Measurements from ENCODE around the gene RAI1. TPM values are rescaled to one million over a fixed set of nuclear protein-coding genes. Genes with fewer than 3 reads are reported as not detected.
A peak's percentile ranks its signal among the peaks of the same experiment; 100 is the strongest.

The RAI1 gene
- total and polyA plus RNA-seq, 4 experiments from 2014 or later: 0.35 to 19.5 (median 9.7) TPM

DNA sequence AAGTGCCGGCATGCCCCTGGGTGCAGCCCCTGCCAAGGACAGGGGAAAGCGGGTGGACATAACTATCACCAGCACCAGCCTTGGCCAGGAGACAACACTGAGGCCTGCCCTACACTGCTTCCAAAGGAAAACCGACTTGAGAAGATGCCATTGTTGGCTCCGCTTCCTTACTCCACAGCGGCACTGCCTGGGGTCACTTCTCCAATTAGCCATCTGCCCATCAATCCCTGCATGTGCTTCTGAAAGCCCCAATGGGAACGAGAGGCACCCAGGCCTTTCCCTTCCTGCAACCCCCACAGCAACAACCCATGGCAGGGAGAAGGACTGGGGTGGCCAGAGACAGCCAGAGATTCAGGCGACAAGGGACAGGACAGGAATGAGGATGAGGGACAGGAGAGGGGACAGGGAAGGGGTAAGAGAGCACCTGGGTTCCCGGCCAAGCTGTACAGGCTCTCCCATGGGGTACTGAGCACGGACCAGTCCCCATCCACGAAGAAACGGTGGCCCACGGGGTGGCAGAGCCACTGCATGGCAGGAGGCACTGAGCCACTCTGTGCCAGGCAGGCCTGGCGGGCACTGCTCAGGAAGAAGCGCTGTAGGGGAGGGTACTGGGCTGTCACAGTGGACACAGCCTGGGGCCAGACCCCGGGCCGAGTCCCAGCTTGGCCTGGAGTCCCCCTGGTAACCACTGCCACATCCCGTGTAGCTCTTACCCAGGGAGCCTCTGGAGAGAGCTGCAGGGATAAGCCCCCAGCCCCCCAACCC, 134.4 kb downstream of the RAI1 start:
- Mint-ChIP-seq H3K4me1 (peaks cover 6 to 29% (median 15%) of the 10 kb centered on the region in 4 donors), H3K36me3 (peaks cover 10 to 26% of the 10 kb centered on the region in 2 donors), H3K27ac (peak overlapping the region in 3 of 7 donors; percentile 17 to 64 (median 63)), H3K27me3 (no peaks in the 10 kb centered on the region), H3K4me3 (no peak overlapping the region), H3K9me3 (no peaks in the 10 kb centered on the region)
- ChIA-PET POLR2A (ENCODE audit: partially characterized antibody) (interaction anchor here (1.5 kb wide), 1 partner anchor 21 kb away, joined by 4 read pairs; the partner anchor contains the start of gene SREBF1), CTCF (ENCODE audit: partially characterized antibody) (interaction anchor here (1.2 to 11.7 kb wide), 2 partner anchors 17 to 41 kb away, joined by 3 to 234 read pairs; no protein-coding TSS in a partner anchor)
- Histone ChIP-seq H3K4me3 (ENCODE audit: low read length in 2 of 2) (no peak overlapping the region), H3K27ac (ENCODE audit: low read depth, low read length) (no peak overlapping the region), H3K27me3 (ENCODE audit: insufficient read depth, low read length) (no peaks in the 10 kb centered on the region), H3K9me3 (ENCODE audit: control insufficient read depth in 1 of 2, low read length in 2 of 2) (no peaks in the 10 kb centered on the region), H3K4me1 (ENCODE audit: insufficient read depth, low read length) (peaks cover 27% of the 10 kb centered on the region), H3K36me3 (ENCODE audit: insufficient read depth, low read length) (peaks cover 17% of the 10 kb centered on the region)
- intact Hi-C loops (cut with micrococcal nuclease): no loop called here
- DNase-seq: no peak

DNA sequence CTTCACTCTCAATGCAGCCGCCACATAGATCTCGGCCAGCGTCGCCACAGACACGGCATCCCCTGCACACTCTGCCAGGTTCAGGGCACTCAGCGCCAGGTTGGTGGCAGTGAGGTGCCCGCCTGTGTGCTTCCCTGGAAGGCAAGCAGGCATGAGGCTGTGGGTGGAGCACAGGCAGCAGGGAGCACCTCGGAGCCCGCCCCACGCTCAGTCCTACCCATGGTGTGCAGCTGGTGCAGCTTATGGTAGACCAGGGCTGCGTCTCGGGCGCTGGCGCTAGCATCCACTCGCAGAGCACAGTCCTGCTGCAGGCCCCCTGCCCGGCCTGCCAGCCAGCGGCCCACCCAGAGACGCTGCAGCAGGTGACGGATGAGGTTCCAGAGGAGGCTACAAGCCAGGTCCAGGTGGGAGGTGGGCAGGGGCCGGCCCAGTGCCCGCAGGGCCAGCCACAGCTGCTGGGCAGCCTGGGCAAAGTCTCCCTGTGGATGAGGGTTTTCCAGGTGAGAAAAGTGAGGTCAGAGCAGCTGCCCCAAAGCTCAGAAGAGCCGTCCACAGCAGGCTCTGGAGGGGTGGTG, 135.1 kb downstream of the RAI1 start:
- Mint-ChIP-seq H3K27me3 (no peaks in the 10 kb centered on the region), H3K4me3 (no peak overlapping the region), H3K27ac (peak overlapping the region in 1 of 7 donors; percentile 29), H3K4me1 (peaks cover 9 to 36% (median 20%) of the 10 kb centered on the region in 4 donors), H3K9me3 (no peaks in the 10 kb centered on the region), H3K36me3 (peaks cover 10 to 23% of the 10 kb centered on the region in 2 donors)
- Histone ChIP-seq H3K4me1 (ENCODE audit: insufficient read depth, low read length) (peaks cover 34% of the 10 kb centered on the region), H3K27me3 (ENCODE audit: insufficient read depth, low read length) (no peaks in the 10 kb centered on the region), H3K36me3 (ENCODE audit: insufficient read depth, low read length) (peaks cover 17% of the 10 kb centered on the region), H3K9me3 (ENCODE audit: control insufficient read depth in 1 of 2, low read length in 2 of 2) (no peaks in the 10 kb centered on the region), H3K4me3 (ENCODE audit: low read length in 2 of 2) (no peak overlapping the region), H3K27ac (ENCODE audit: low read depth, low read length) (no peak overlapping the region)
- ChIA-PET POLR2A (ENCODE audit: partially characterized antibody) (no interaction called here), CTCF (ENCODE audit: partially characterized antibody) (interaction anchor here (11.7 kb wide), 1 partner anchor 40 kb away, joined by 234 read pairs; no protein-coding TSS in a partner anchor)
- DNase-seq: no peak
- intact Hi-C loops (cut with micrococcal nuclease): no loop called here

DNA sequence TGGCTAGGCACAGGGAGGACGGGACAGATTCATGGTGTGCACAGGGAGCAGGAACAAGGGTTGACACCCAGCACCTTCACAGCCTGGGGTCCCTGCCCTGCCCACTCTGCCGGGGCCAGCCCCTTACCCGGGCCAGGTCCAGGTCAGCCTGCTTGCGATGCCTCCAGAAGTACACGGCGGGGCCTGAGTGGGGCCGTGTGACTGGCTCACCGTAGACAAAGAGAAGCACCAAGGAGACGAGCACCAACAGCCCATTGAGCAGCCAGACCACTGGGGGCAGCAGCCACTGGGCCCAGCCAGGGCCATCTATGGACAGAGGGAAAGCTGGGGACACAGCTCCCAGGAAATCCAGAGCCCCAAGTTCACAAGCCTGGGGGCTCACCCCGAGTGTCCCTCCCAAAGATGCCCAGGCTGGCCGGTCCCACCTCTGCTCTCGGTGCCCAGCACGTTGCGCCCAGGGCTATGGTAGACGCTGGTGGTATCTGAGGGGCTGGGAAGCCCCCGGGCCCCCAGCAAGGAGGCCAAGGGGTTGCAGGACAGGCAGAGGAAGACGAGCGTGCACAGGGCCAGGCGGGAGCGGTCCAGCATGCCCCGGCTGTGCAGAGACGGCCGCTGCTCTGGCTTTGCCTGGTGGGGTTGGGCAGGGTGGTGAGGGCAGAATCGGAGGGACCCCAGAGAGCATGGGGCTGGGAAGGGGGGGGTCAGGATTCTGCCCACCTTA, 135.7 kb downstream of the RAI1 start:
- Histone ChIP-seq H3K27me3 (ENCODE audit: insufficient read depth, low read length) (no peaks in the 10 kb centered on the region), H3K9me3 (ENCODE audit: control insufficient read depth in 1 of 2, low read length in 2 of 2) (no peaks in the 10 kb centered on the region), H3K4me1 (ENCODE audit: insufficient read depth, low read length) (peaks cover 39% of the 10 kb centered on the region), H3K36me3 (ENCODE audit: insufficient read depth, low read length) (peaks cover 17% of the 10 kb centered on the region), H3K27ac (ENCODE audit: low read depth, low read length) (no peak overlapping the region), H3K4me3 (ENCODE audit: low read length in 2 of 2) (no peak overlapping the region)
- DNase-seq: no peak
- Mint-ChIP-seq H3K27ac (peak overlapping the region in 1 of 7 donors; percentile 29), H3K9me3 (no peaks in the 10 kb centered on the region), H3K4me3 (no peak overlapping the region), H3K36me3 (peaks cover 10 to 23% of the 10 kb centered on the region in 2 donors), H3K27me3 (no peaks in the 10 kb centered on the region), H3K4me1 (peaks cover 12 to 40% (median 26%) of the 10 kb centered on the region in 4 donors)
- ChIA-PET POLR2A (ENCODE audit: partially characterized antibody) (no interaction called here), CTCF (ENCODE audit: partially characterized antibody) (interaction anchor here (11.7 kb wide), 1 partner anchor 39 kb away, joined by 234 read pairs; no protein-coding TSS in a partner anchor)
- intact Hi-C loops (cut with micrococcal nuclease): no loop called here

DNA sequence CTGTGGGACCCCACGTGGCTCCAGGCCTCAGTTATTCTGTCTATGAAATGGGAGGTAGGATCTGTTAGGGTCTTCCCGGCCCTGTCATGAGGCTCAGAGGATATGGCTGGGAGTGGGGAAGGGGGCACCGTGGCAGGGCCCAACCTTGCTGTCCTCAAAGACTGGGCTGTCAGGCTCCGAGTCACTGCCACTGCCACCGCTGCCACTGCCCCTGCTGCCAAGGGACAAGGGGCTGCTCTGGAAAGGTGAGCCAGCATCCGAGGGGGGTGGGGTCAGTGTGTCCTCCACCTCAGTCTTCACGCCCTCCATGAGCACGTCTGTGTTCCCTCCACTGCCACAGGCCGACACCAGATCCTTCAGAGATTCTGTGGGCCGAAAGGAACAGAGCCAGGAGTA, 136.3 kb downstream of the RAI1 start:
- peaks cover 17% of the 10 kb centered on the region for H3K36me3 ChIP-seq (ENCODE audit: insufficient read depth, low read length)
- H3K27ac Mint-ChIP-seq: peak overlapping the region in 1 of 7 donors; percentile 42
- intact Hi-C loops (cut with micrococcal nuclease): no loop called here

DNA sequence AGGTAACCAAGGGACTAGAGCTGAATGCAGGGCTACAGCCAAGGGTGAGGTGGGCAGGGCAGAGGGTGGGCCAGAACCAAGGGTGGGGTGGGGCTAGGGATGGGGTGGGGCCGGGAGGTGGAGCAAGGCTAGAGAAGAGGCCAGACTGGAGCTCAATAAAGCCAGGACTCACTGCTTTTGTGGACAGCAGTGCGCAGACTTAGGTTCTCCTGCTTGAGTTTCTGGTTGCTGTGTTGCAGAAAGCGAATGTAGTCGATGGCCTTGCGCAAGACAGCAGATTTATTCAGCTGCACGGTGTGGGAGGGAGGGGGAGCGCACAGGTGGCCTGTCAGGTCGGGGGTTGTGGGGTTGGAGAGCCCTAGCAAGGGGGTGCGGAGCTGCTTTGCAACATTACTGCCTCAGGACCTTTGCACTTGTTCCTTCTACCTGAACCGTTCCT, 136.8 kb downstream of the RAI1 start:
- H3K27ac Mint-ChIP-seq: peak overlapping the region in 2 of 7 donors; percentile 42 to 48
- H3K4me3 Mint-ChIP-seq: no peak overlapping the region
- ChIA-PET POLR2A (ENCODE audit: partially characterized antibody) (interaction anchor here (1.5 kb wide), 1 partner anchor 22 kb away, joined by 3 read pairs; no protein-coding TSS in a partner anchor), CTCF (ENCODE audit: partially characterized antibody) (no interaction called here)
- H3K36me3 Mint-ChIP-seq: peaks cover 10 to 20% of the 10 kb centered on the region in 2 donors
- no peaks in the 10 kb centered on the region for H3K9me3 Mint-ChIP-seq
- no peaks in the 10 kb centered on the region for H3K27me3 Mint-ChIP-seq
- no peak overlapping the region for H3K4me3 ChIP-seq (ENCODE audit: low read length in 2 of 2)
- no peak overlapping the region for H3K27ac ChIP-seq (ENCODE audit: low read depth, low read length)
- no peaks in the 10 kb centered on the region for H3K9me3 ChIP-seq (ENCODE audit: control insufficient read depth in 1 of 2, low read length in 2 of 2)
- H3K27me3 ChIP-seq (ENCODE audit: insufficient read depth, low read length): no peaks in the 10 kb centered on the region
- DNase-seq: no peak
- H3K4me1 Mint-ChIP-seq: peaks cover 14 to 47% (median 35%) of the 10 kb centered on the region in 4 donors
- peaks cover 44% of the 10 kb centered on the region for H3K4me1 ChIP-seq (ENCODE audit: insufficient read depth, low read length)
- H3K36me3 ChIP-seq (ENCODE audit: insufficient read depth, low read length): peaks cover 17% of the 10 kb centered on the region
- intact Hi-C loops (cut with micrococcal nuclease): no loop called here

More for the DNA sequence above, 136.3 kb downstream of the RAI1 start:
- H3K4me1 Mint-ChIP-seq: peaks cover 13 to 41% (median 30%) of the 10 kb centered on the region in 4 donors
- CTCF ChIA-PET (ENCODE audit: partially characterized antibody): no interaction called here
- no peak overlapping the region for H3K4me3 Mint-ChIP-seq
- peaks cover 10 to 20% of the 10 kb centered on the region in 2 donors for H3K36me3 Mint-ChIP-seq
- POLR2A ChIA-PET (ENCODE audit: partially characterized antibody): interaction anchor here (1.5 kb wide), 1 partner anchor 23 kb away, joined by 3 read pairs; no protein-coding TSS in a partner anchor
- peaks cover 39% of the 10 kb centered on the region for H3K4me1 ChIP-seq (ENCODE audit: insufficient read depth, low read length)
- no peak overlapping the region for H3K27ac ChIP-seq (ENCODE audit: low read depth, low read length)
- H3K9me3 ChIP-seq (ENCODE audit: control insufficient read depth in 1 of 2, low read length in 2 of 2): no peaks in the 10 kb centered on the region
- no peaks in the 10 kb centered on the region for H3K27me3 Mint-ChIP-seq
- no peak for DNase-seq
- H3K4me3 ChIP-seq (ENCODE audit: low read length in 2 of 2): no peak overlapping the region
- H3K9me3 Mint-ChIP-seq: no peaks in the 10 kb centered on the region
- H3K27me3 ChIP-seq (ENCODE audit: insufficient read depth, low read length): no peaks in the 10 kb centered on the region

DNA sequence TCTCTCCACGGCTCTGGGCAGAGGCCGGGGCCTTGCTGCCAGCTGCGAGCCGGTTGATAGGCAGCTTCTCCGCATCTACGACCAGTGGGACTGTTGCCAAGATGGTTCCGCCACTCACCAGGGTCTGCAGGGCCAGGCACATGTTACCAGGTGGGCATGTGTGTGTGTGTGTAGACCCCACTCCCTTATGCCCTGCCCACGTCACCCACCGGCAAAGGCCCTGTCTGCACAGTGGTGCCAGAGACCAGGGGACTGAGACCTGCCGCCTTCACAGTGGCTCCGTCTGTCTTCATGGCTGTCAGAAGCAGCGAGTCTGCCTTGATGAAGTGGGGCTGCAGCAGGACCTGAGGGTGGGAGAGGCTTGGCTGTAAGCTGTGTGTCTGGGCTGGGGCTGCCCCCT, 137.9 kb downstream of the RAI1 start:
- Histone ChIP-seq H3K4me1 (ENCODE audit: insufficient read depth, low read length) (peaks cover 51% of the 10 kb centered on the region), H3K9me3 (ENCODE audit: control insufficient read depth in 1 of 2, low read length in 2 of 2) (no peaks in the 10 kb centered on the region), H3K4me3 (ENCODE audit: low read length in 2 of 2) (no peak overlapping the region), H3K27ac (ENCODE audit: low read depth, low read length) (no peak overlapping the region), H3K27me3 (ENCODE audit: insufficient read depth, low read length) (no peaks in the 10 kb centered on the region), H3K36me3 (ENCODE audit: insufficient read depth, low read length) (peaks cover 13% of the 10 kb centered on the region)
- H3K9me3 Mint-ChIP-seq: no peaks in the 10 kb centered on the region
- intact Hi-C loops (cut with micrococcal nuclease): no loop called here
- peaks cover 10 to 19% of the 10 kb centered on the region in 2 donors for H3K36me3 Mint-ChIP-seq
- ChIA-PET CTCF (ENCODE audit: partially characterized antibody) (no interaction called here), POLR2A (ENCODE audit: partially characterized antibody) (interaction anchor here (1.0 to 9.2 kb wide), 3 partner anchors 18 to 30 kb away, joined by 3 to 79 read pairs (median 5); partner anchors contain the start of gene SREBF1)
- no peaks in the 10 kb centered on the region for H3K27me3 Mint-ChIP-seq
- peaks cover 17 to 56% (median 39%) of the 10 kb centered on the region in 4 donors for H3K4me1 Mint-ChIP-seq
- H3K27ac Mint-ChIP-seq: peak overlapping the region in 2 of 7 donors; percentile 23 to 80
- DNase-seq: no peak
- H3K4me3 Mint-ChIP-seq: no peak overlapping the region
